Measurements from ENCODE around the gene ACTR1A. TPM values are rescaled to one million over a fixed set of nuclear protein-coding genes. Genes with fewer than 3 reads are reported as not detected.

The ACTR1A gene
- total RNA-seq, 1 experiment from 2014 or later: 82.1 TPM

GRCh38 chr10:102550636-102551210, 48.2 kb upstream of the ACTR1A start:
- Histone ChIP-seq H3K4me1 (ENCODE audit: insufficient read depth, low read length) (no peaks in the 10 kb centered on the region), H3K14ac (ENCODE audit: insufficient read depth, low read length) (no peak overlapping the region), H3K18ac (ENCODE audit: insufficient read length, low read depth, low read length) (no peak overlapping the region), H2AK5ac (ENCODE audit: insufficient read length, low read length) (no peak overlapping the region), H4K20me1 (ENCODE audit: control insufficient read depth, insufficient read depth, insufficient read length) (no peaks in the 10 kb centered on the region), H2BK5ac (ENCODE audit: insufficient read length, low read length) (no peak overlapping the region), H3K79me1 (ENCODE audit: insufficient read depth, low read depth, low read length, poor library complexity, severe bottlenecking) (no peaks in the 10 kb centered on the region), H2BK15ac (ENCODE audit: low read depth, low read length) (no peak overlapping the region), H3K4me2 (ENCODE audit: insufficient read depth, insufficient read length, low read length) (no peak overlapping the region), H4K91ac (ENCODE audit: insufficient read length, low read depth, low read length) (no peak overlapping the region), H3K56ac (ENCODE audit: insufficient read length, low read depth, low read length) (no peak overlapping the region), H3K23me2 (ENCODE audit: insufficient read length, low read depth, low read length, poor library complexity, severe bottlenecking) (no peaks in the 10 kb centered on the region), H2BK20ac (ENCODE audit: low read depth, low read length, poor library complexity, severe bottlenecking) (no peak overlapping the region), H3K4ac (ENCODE audit: low read depth, low read length) (no peak overlapping the region), H3K9ac (ENCODE audit: extremely low read depth, insufficient read length, low read length) (no peak overlapping the region), H3K9me3 (ENCODE audit: control insufficient read depth, low read depth, low read length) (no peaks in the 10 kb centered on the region), H3K79me2 (ENCODE audit: insufficient read depth, low read length) (no peaks in the 10 kb centered on the region), H4K8ac (replicated peaks; ENCODE audit: insufficient read length, low read depth, low read length) (no peak overlapping the region), H2BK120ac (ENCODE audit: low read depth, low read length, poor library complexity, severe bottlenecking) (no peak overlapping the region), H3K23ac (ENCODE audit: insufficient read length, low read depth, low read length) (no peak overlapping the region), H2AFZ (ENCODE audit: low read length) (no peak overlapping the region), H3K27me3 (ENCODE audit: insufficient read depth, low read length) (no peaks in the 10 kb centered on the region), H4K5ac (ENCODE audit: insufficient read length, low read depth, low read length) (no peak overlapping the region), H3K27ac (ENCODE audit: insufficient read length, low read depth, low read length) (no peak overlapping the region), H3T11ph (ENCODE audit: low read length) (no peak overlapping the region), H2BK12ac (ENCODE audit: insufficient read length, low read depth, low read length) (no peak overlapping the region)
- TF ChIP-seq CTCF (conservative IDR thresholded peaks at IDR 0.05): no peak
- H3K27me3 Mint-ChIP-seq (ENCODE audit: low read depth): no peaks in the 10 kb centered on the region; the same call in 1 of the 2 replicates
- H3K4me1 Mint-ChIP-seq: no peaks in the 10 kb centered on the region
- no CpG with 5 or more reads among the region's 9 CpGs for WGBS (ENCODE audit: extremely low coverage, insufficient read length, low lambda C conversion rate)
- H3K9me3 Mint-ChIP-seq: no peaks in the 10 kb centered on the region
- no peak overlapping the region for H3K27ac Mint-ChIP-seq
- H3K4me3 Mint-ChIP-seq: no peak overlapping the region
- H3K36me3 Mint-ChIP-seq (ENCODE audit: insufficient read depth in 1 of 3, low read depth in 3 of 3): peaks cover 5 to 17% (median 13%) of the 10 kb centered on the region in 3 experiments
- no peak for DNase-seq

Measured in H9 (cell line).